ENCODE data around the gene STH. TPM values are rescaled to one million over a fixed set of nuclear protein-coding genes. Genes with fewer than 3 reads are reported as not detected.
"Not testable (repeated sequence)": the region's sequence is repeated elsewhere in the genome, so short reads cannot be mapped to it uniquely, and the experiment has no call there.

STH gene
- total RNA-seq, 4 donors from 2014 or later: not detected

- no peak overlapping the region for H3K4me3 ChIP-seq
- H3K36me3 ChIP-seq: no peaks in the 10 kb centered on the region
- peaks cover 0 to 11% (median 0%) of the 10 kb centered on the region in 3 donors for H3K4me1 ChIP-seq
- no peak overlapping the region for H3K27ac ChIP-seq
- TF ChIP-seq, protein P1, sequence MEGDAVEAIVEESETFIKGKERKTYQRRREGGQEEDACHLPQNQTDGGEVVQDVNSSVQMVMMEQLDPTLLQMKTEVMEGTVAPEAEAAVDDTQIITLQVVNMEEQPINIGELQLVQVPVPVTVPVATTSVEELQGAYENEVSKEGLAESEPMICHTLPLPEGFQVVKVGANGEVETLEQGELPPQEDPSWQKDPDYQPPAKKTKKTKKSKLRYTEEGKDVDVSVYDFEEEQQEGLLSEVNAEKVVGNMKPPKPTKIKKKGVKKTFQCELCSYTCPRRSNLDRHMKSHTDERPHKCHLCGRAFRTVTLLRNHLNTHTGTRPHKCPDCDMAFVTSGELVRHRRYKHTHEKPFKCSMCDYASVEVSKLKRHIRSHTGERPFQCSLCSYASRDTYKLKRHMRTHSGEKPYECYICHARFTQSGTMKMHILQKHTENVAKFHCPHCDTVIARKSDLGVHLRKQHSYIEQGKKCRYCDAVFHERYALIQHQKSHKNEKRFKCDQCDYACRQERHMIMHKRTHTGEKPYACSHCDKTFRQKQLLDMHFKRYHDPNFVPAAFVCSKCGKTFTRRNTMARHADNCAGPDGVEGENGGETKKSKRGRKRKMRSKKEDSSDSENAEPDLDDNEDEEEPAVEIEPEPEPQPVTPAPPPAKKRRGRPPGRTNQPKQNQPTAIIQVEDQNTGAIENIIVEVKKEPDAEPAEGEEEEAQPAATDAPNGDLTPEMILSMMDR (IDR thresholded peaks at IDR 0.05): no peak
- no peak for TF ChIP-seq POLR2A (IDR thresholded peaks at IDR 0.05)
- WGBS, 2 donors: 71 to 91% methylated on average over 8 to 10 of the region's 11 CpGs
- no peak for DNase-seq
- H3K27me3 ChIP-seq: no peaks in the 10 kb centered on the region
- intact Hi-C loops (cut with DNase I): no loop called here
- H3K9me3 ChIP-seq: no peaks in the 10 kb centered on the region
Observed at GRCh38 chr17:46012506-46013079, 13.5 kb downstream of the STH start.

DNA sequence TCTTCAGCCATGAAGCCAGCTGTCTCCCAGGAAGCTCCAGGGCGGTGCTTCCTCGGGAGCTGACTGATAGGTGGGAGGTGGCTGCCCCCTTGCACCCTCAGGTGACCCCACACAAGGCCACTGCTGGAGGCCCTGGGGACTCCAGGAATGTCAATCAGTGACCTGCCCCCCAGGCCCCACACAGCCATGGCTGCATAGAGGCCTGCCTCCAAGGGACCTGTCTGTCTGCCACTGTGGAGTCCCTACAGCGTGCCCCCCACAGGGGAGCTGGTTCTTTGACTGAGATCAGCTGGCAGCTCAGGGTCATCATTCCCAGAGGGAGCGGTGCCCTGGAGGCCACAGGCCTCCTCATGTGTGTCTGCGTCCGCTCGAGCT is 14.1 kb downstream of the STH start:
- H3K27ac ChIP-seq: no peak overlapping the region
- intact Hi-C loops (cut with DNase I): no loop called here
- H3K9me3 ChIP-seq: no peaks in the 10 kb centered on the region
- no peak overlapping the region for H3K4me3 ChIP-seq
- TF ChIP-seq, protein P1 (IDR thresholded peaks at IDR 0.05): no peak
- TF ChIP-seq POLR2A (IDR thresholded peaks at IDR 0.05): no peak
- no peaks in the 10 kb centered on the region for H3K27me3 ChIP-seq
- peaks cover 0 to 11% (median 0%) of the 10 kb centered on the region in 3 donors for H3K4me1 ChIP-seq
- no peak for DNase-seq
- WGBS, 2 donors: 89% methylated on average over 3 of the region's 7 CpGs; no CpG with 5 or more reads in 1 of the 2 donors
- H3K36me3 ChIP-seq: no peaks in the 10 kb centered on the region

DNA sequence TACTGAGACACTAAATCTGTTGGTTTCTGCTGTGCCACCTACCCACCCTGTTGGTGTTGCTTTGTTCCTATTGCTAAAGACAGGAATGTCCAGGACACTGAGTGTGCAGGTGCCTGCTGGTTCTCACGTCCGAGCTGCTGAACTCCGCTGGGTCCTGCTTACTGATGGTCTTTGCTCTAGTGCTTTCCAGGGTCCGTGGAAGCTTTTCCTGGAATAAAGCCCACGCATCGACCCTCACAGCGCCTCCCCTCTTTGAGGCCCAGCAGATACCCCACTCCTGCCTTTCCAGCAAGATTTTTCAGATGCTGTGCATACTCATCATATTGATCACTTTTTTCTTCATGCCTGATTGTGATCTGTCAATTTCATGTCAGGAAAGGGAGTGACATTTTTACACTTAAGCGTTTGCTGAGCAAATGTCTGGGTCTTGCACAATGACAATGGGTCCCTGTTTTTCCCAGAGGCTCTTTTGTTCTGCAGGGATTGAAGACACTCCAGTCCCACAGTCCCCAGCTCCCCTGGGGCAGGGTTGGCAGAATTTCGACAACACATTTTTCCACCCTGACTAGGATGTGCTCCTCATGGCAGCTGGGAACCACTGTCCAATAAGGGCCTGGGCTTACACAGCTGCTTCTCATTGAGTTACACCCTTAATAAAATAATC is 14.6 kb downstream of the STH start:
- no peaks in the 10 kb centered on the region for H3K9me3 ChIP-seq
- no peak overlapping the region for H3K4me3 ChIP-seq
- WGBS, 2 donors: 61 to 72% methylated on average over 7 to 9 of the region's 9 CpGs
- TF ChIP-seq, protein P1 (IDR thresholded peaks at IDR 0.05): no peak
- TF ChIP-seq POLR2A (IDR thresholded peaks at IDR 0.05): no peak
- no peaks in the 10 kb centered on the region for H3K36me3 ChIP-seq
- peaks cover 0 to 11% (median 0%) of the 10 kb centered on the region in 3 donors for H3K4me1 ChIP-seq
- intact Hi-C loops (cut with DNase I): no loop called here
- H3K27me3 ChIP-seq: no peaks in the 10 kb centered on the region
- DNase-seq: no peak
- H3K27ac ChIP-seq: no peak overlapping the region

DNA sequence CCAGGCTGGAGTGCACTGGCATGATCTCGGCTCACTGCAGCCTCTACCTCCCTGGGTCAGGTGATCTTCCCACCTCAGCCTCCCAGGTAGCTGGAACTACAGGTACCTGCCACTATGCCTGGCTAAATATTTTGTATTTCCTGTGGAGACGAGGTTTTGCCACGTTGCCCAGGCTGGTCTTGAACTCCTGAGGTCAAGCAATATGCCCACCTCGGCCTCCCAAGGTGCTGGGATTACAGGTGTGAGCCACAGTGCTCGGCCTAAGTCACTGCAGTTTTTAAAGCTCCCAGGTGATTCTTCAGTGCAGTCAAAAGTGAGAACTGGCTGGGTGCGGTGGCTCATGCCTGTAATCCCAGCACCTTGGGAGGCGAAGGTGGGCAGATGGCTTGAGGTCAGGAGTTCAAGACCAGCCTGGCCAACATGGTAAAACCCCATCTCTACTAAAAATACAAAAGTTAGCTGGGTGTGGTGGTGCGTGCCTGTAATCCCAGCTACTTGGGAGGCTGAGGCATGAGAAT is 20.4 kb downstream of the STH start:
- DNase-seq; H3K27ac ChIP-seq; H3K9me3 ChIP-seq; H3K27me3 ChIP-seq; H3K4me3 ChIP-seq; intact Hi-C loops (cut with DNase I): not testable (repeated sequence)
- Histone ChIP-seq H3K4me1 (peaks cover 0 to 17% (median 0%) of the 10 kb centered on the region in 3 donors), H3K36me3 (peaks cover 0 to 34% (median 0%) of the 10 kb centered on the region in 3 donors)
- WGBS, 2 donors: 74 to 81% methylated on average over 4 to 6 of the region's 8 CpGs

- intact Hi-C loops (cut with DNase I): no loop called here
Observed at GRCh38 chr17:46020023-46020761, 21.1 kb downstream of the STH start.

More at GRCh38 chr17:46020023-46020761, 21.1 kb downstream of the STH start:
- H3K27me3 ChIP-seq: no peaks in the 10 kb centered on the region
- H3K27ac ChIP-seq: peak overlapping the region in 2 of 4 donors; percentile 9 to 42
- no peak for DNase-seq
- no peaks in the 10 kb centered on the region for H3K9me3 ChIP-seq
- H3K4me1 ChIP-seq: peaks cover 0 to 17% (median 0%) of the 10 kb centered on the region in 3 donors
- TF ChIP-seq, protein P1 (IDR thresholded peaks at IDR 0.05): no peak
- no peak for TF ChIP-seq POLR2A (IDR thresholded peaks at IDR 0.05)
- WGBS, 2 donors: 57 to 74% methylated on average over 9 to 10 of the region's 14 CpGs
- H3K36me3 ChIP-seq: peaks cover 0 to 41% (median 0%) of the 10 kb centered on the region in 3 donors
- no peak overlapping the region for H3K4me3 ChIP-seq
